ENCODE results near the gene FASN.

FASN gene

GRCh38 chr17:82082456-82082855 is 15.6 kb downstream of the FASN start:
- no peaks in the 10 kb centered on the region for H3K4me1 ChIP-seq
- H3K4me3 ChIP-seq (ENCODE audit: low read depth, low read length): no peak overlapping the region
- H3K9ac ChIP-seq: no peak overlapping the region
- no peaks in the 10 kb centered on the region for H3K27me3 ChIP-seq (ENCODE audit: control insufficient read depth, insufficient read depth, low read length)
- TF ChIP-seq, protein P1, sequence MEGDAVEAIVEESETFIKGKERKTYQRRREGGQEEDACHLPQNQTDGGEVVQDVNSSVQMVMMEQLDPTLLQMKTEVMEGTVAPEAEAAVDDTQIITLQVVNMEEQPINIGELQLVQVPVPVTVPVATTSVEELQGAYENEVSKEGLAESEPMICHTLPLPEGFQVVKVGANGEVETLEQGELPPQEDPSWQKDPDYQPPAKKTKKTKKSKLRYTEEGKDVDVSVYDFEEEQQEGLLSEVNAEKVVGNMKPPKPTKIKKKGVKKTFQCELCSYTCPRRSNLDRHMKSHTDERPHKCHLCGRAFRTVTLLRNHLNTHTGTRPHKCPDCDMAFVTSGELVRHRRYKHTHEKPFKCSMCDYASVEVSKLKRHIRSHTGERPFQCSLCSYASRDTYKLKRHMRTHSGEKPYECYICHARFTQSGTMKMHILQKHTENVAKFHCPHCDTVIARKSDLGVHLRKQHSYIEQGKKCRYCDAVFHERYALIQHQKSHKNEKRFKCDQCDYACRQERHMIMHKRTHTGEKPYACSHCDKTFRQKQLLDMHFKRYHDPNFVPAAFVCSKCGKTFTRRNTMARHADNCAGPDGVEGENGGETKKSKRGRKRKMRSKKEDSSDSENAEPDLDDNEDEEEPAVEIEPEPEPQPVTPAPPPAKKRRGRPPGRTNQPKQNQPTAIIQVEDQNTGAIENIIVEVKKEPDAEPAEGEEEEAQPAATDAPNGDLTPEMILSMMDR (IDR thresholded peaks at IDR 0.05): no peak
- H3K36me3 ChIP-seq (ENCODE audit: control insufficient read depth, insufficient read depth, low read length): no peaks in the 10 kb centered on the region
- H3K4me2 ChIP-seq (ENCODE audit: low read length): no peak overlapping the region
- no peaks in the 10 kb centered on the region for H3K79me2 ChIP-seq
- H3K27ac ChIP-seq: no peak overlapping the region
- no peaks in the 10 kb centered on the region for H3K9me3 ChIP-seq (ENCODE audit: control insufficient read depth, low read length)
- H2AFZ ChIP-seq: no peak overlapping the region

DNA sequence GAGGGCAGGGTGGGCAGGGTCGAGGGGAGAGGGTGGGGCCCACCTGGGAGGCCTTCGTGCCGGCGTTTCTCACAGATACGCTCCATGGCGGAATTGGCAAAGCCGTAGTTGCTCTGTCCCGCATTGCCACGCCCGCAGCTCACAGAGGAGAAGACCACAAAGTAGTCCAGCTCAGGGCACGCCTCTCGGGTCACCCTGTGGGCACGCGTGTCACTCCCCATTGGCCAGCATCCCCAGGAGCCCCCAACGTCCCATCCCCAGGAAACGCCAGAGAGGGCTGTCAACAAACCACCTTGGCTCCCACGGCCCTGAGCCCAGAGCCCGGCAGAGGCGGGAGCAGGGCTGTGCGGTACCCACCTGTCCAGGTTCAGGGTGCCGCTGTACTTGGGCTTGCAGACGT is 16.1 kb downstream of the FASN start:
- no peaks in the 10 kb centered on the region for H3K36me3 ChIP-seq (ENCODE audit: control insufficient read depth, insufficient read depth, low read length)
- no peaks in the 10 kb centered on the region for H3K79me2 ChIP-seq

GRCh38 chr17:82081546-82081945 is 16.5 kb downstream of the FASN start:
- Histone ChIP-seq H3K4me1 (no peaks in the 10 kb centered on the region), H3K27ac (no peak overlapping the region), H3K4me2 (ENCODE audit: low read length) (no peak overlapping the region), H3K9ac (no peak overlapping the region), H3K79me2 (no peaks in the 10 kb centered on the region), H2AFZ (no peak overlapping the region), H3K4me3 (ENCODE audit: low read depth, low read length) (no peak overlapping the region), H3K9me3 (ENCODE audit: control insufficient read depth, low read length) (no peaks in the 10 kb centered on the region), H3K36me3 (ENCODE audit: control insufficient read depth, insufficient read depth, low read length) (no peaks in the 10 kb centered on the region), H3K27me3 (ENCODE audit: control insufficient read depth, insufficient read depth, low read length) (no peaks in the 10 kb centered on the region)
- TF ChIP-seq, protein P1 (IDR thresholded peaks at IDR 0.05): no peak

More for the DNA sequence above, 16.1 kb downstream of the FASN start:
- H3K4me1 ChIP-seq: no peaks in the 10 kb centered on the region
- TF ChIP-seq, protein P1 (IDR thresholded peaks at IDR 0.05): no peak
- H3K4me3 ChIP-seq (ENCODE audit: low read depth, low read length): no peak overlapping the region
- no peaks in the 10 kb centered on the region for H3K27me3 ChIP-seq (ENCODE audit: control insufficient read depth, insufficient read depth, low read length)
- no peak overlapping the region for H3K27ac ChIP-seq
- no peak overlapping the region for H3K9ac ChIP-seq
- no peak overlapping the region for H2AFZ ChIP-seq
- no peaks in the 10 kb centered on the region for H3K9me3 ChIP-seq (ENCODE audit: control insufficient read depth, low read length)
- no peak overlapping the region for H3K4me2 ChIP-seq (ENCODE audit: low read length)

GRCh38 chr17:82080789-82081464 is 17.1 kb downstream of the FASN start:
- no peak overlapping the region for H3K4me2 ChIP-seq (ENCODE audit: low read length)
- no peak overlapping the region for H3K27ac ChIP-seq
- H3K9me3 ChIP-seq (ENCODE audit: control insufficient read depth, low read length): no peaks in the 10 kb centered on the region
- H3K4me1 ChIP-seq: no peaks in the 10 kb centered on the region
- H2AFZ ChIP-seq: no peak overlapping the region
- no peak overlapping the region for H3K9ac ChIP-seq
- no peaks in the 10 kb centered on the region for H3K27me3 ChIP-seq (ENCODE audit: control insufficient read depth, insufficient read depth, low read length)
- H3K36me3 ChIP-seq (ENCODE audit: control insufficient read depth, insufficient read depth, low read length): no peaks in the 10 kb centered on the region
- H3K79me2 ChIP-seq: no peaks in the 10 kb centered on the region
- H3K4me3 ChIP-seq (ENCODE audit: low read depth, low read length): no peak overlapping the region
- TF ChIP-seq, protein P1 (IDR thresholded peaks at IDR 0.05): no peak
